Stomach smooth muscle (tissue), 2 donors: ENCODE data around the gene GNAO1.

Experiments used
- H3K27ac ChIP-seq: one replicate; pipeline ENCODE4 v1.7.0; 2013; ENCODE audit warnings: mild to moderate bottlenecking, low read length, inconsistent platforms
- H3K27me3 ChIP-seq, 2 donors: one replicate each; pipeline ENCODE4 v1.7.0; 2013; ENCODE audit warnings: low read length in 2 of 2; ENCODE audit not compliant: insufficient read depth in 2 of 2, control insufficient read depth in 1 of 2
- H3K36me3 ChIP-seq, 2 donors: one replicate each; pipeline ENCODE4 v1.7.0; 2013; ENCODE audit warnings: low read length in 2 of 2; ENCODE audit not compliant: control insufficient read depth in 2 of 2, insufficient read depth in 2 of 2
- H3K4me1 ChIP-seq: one replicate; pipeline ENCODE4 v1.7.0; 2013; ENCODE audit warnings: low read length; ENCODE audit not compliant: control insufficient read depth, insufficient read depth
- H3K4me3 ChIP-seq, 2 donors: one replicate each; pipeline ENCODE4 v1.7.0; 2013; ENCODE audit warnings: low read length in 2 of 2
- H3K9ac ChIP-seq, 2 donors: one replicate each; pipeline ENCODE4 v1.7.0; 2013; ENCODE audit warnings: low read length in 2 of 2, mild to moderate bottlenecking in 1 of 2
- H3K9me3 ChIP-seq, 2 donors: one replicate each; pipeline ENCODE4 v1.7.0; 2013; ENCODE audit warnings: low read length in 2 of 2; ENCODE audit not compliant: control insufficient read depth in 2 of 2
- donor health status: healthy.
- donor health status: Pancreatic carcinoma.

GNAO1 gene

GRCh38 chr16:56265184-56265583, 73.9 kb downstream of the GNAO1 start:
- H3K27me3 ChIP-seq = no peaks in the 10 kb centered on the region
- H3K4me3 ChIP-seq = no peak overlapping the region
- H3K9me3 ChIP-seq = no peaks in the 10 kb centered on the region
- H3K36me3 ChIP-seq = peaks cover 0 to 3% of the 10 kb centered on the region in 2 donors
- H3K27ac ChIP-seq = peak overlapping the region; percentile 99
- peaks cover 84% of the 10 kb centered on the region for H3K4me1 ChIP-seq
- H3K9ac ChIP-seq = no peak overlapping the region

GRCh38 chr16:56265746-56266145, 74.5 kb downstream of the GNAO1 start:
- no peaks in the 10 kb centered on the region for H3K27me3 ChIP-seq
- H3K27ac ChIP-seq = peak overlapping the region; percentile 99
- peaks cover 86% of the 10 kb centered on the region for H3K4me1 ChIP-seq
- no peaks in the 10 kb centered on the region for H3K9me3 ChIP-seq
- no peak overlapping the region for H3K9ac ChIP-seq
- no peak overlapping the region for H3K4me3 ChIP-seq
- peaks cover 0 to 3% of the 10 kb centered on the region in 2 donors for H3K36me3 ChIP-seq

DNA sequence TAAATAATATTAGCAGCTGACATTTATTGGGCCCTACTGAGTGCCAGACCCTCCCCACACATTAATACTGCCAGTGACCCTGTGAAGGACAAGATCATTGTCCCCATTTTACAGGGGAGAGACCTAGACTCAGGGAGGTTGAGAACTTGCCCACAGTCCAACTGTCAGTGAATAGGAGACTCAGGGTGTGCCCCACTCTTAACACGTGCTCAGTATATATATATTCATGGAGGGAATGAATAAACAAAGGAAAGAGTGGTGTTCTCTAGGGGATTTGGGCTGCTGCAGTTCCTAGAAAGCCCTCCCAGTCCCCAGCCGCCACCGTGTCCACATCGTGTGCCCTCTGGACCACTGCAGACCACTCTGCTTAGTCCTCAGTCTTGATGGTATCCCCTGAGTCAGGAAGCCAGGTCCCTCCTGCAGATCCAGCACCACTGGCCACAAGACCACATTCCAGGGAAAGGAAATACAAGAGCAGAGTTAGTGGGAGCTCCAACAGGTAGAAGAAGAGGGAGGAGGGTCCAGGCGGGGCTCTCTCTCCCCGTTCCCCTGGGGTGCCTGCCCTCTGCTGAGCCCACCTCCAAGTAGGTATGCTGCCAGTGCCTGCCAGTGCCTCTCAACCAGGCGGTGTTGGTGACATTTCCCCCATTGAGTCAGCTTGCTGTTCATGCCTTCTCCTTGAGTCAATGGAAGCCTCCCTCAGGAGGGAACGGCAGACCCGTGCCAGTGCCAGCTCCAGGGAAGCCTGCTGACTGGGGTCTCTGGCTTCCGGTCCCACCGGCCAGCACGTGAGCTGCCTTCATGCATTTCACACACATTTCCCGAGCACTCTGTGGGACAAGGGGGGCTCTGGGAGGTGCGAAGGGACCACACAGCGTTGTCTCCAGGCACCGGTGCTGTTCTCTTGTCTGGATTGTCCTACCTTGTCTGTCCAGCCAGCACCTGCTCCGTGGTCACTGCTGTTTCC, 75.6 kb downstream of the GNAO1 start:
- Histone ChIP-seq H3K4me3 (peak overlapping the region in 1 of 2 donors; percentile 78), H3K4me1 (peaks cover 80% of the 10 kb centered on the region), H3K27me3 (no peaks in the 10 kb centered on the region), H3K9ac (peak overlapping the region in 1 of 2 donors; percentile 42), H3K9me3 (no peaks in the 10 kb centered on the region), H3K27ac (peak overlapping the region; percentile 99), H3K36me3 (no peaks in the 10 kb centered on the region)

DNA sequence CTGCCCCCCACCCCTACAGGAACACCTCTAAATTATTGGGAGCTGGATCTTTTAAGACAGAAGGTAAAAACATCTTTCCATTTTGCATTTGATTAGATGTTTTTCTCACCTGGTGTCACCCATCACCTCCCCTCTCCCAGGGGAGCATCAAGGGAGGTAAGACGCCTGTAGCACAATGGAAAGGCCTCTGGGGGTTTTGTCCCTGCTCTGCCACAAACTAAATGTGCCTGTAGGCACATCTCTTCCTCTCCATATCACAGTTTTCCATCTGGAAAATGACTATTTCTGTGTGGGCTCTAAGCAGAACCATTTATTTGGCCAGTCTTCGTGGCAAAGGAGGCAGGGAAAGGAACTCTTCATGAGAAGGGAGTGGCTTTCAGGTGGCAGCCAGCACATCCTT, 76.6 kb downstream of the GNAO1 start:
- Histone ChIP-seq H3K27ac (peak overlapping the region; percentile 99), H3K9me3 (no peaks in the 10 kb centered on the region), H3K4me1 (peaks cover 71% of the 10 kb centered on the region), H3K4me3 (peak overlapping the region; percentile 58 to 78), H3K27me3 (no peaks in the 10 kb centered on the region), H3K36me3 (no peaks in the 10 kb centered on the region), H3K9ac (peak overlapping the region; percentile 77 to 95)

DNA sequence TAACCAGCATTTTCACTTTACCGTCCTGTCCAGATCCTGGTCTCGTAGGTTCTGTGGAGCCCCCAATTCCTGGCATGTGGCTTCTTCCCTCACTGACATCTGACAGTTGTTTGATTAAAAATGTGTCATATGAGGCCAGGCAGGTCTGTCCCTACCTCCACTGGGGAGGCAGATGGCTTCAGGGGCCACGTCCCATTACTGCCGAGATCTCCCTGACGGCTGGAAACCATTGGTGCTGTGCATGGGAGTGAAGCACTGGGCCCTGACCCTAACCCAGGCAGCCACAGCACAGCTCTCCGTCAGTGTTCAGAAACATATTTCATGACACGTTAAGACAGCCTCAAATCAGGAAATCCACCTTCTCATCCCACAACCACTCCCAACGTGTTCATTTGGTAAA, 77.5 kb downstream of the GNAO1 start:
- Histone ChIP-seq H3K9me3 (peaks cover 0 to 1% of the 10 kb centered on the region in 2 donors), H3K9ac (peak overlapping the region; percentile 77 to 95), H3K4me3 (peak overlapping the region; percentile 58 to 78), H3K27me3 (no peaks in the 10 kb centered on the region), H3K4me1 (peaks cover 62% of the 10 kb centered on the region), H3K27ac (peak overlapping the region; percentile 99), H3K36me3 (peaks cover 0 to under 1% of the 10 kb centered on the region in 2 donors)

DNA sequence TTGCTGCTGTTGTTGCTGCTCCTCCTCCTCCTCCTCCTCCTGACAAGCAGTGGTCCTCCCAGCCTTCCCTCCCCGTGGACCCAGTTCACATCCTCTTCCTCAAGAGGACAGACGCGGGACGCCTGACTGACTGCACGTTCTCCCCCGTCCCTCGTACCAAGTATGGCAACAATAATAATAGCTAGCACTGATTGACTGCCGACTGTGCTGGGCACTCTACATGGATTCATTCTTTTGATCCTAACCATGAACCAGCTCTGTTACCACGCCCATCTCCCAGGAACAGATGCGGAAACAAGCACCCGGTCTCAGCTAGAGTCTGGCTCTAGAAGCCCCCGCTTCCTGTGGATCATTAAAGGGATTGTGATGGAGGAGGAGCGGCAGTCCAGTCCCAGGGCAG, 78.0 kb downstream of the GNAO1 start:
- Histone ChIP-seq H3K9me3 (peaks cover 0 to 3% of the 10 kb centered on the region in 2 donors), H3K27ac (peak overlapping the region; percentile 99), H3K9ac (peak overlapping the region; percentile 77 to 95)

GRCh38 chr16:56269811-56270684, 78.8 kb downstream of the GNAO1 start:
- Histone ChIP-seq H3K4me3 (peak overlapping the region in 1 of 2 donors; percentile 78), H3K9me3 (peaks cover 0 to 3% of the 10 kb centered on the region in 2 donors), H3K27me3 (no peaks in the 10 kb centered on the region), H3K9ac (peak overlapping the region; percentile 77 to 95), H3K4me1 (peaks cover 54% of the 10 kb centered on the region), H3K27ac (peak overlapping the region; percentile 99), H3K36me3 (peaks cover 0 to 2% of the 10 kb centered on the region in 2 donors)

More for the DNA sequence above, 78.0 kb downstream of the GNAO1 start:
- Histone ChIP-seq H3K27me3 (no peaks in the 10 kb centered on the region), H3K4me1 (peaks cover 57% of the 10 kb centered on the region), H3K36me3 (peaks cover 0 to 2% of the 10 kb centered on the region in 2 donors), H3K4me3 (peak overlapping the region; percentile 58 to 78)

- Histone ChIP-seq H3K9ac (no peak overlapping the region), H3K36me3 (peaks cover 0 to 2% of the 10 kb centered on the region in 2 donors), H3K27ac (peak overlapping the region; percentile 99), H3K4me3 (no peak overlapping the region), H3K4me1 (peaks cover 48% of the 10 kb centered on the region), H3K9me3 (peaks cover 0 to 3% of the 10 kb centered on the region in 2 donors), H3K27me3 (no peaks in the 10 kb centered on the region)
Observed at GRCh38 chr16:56270828-56271227, 79.5 kb downstream of the GNAO1 start.

GRCh38 chr16:56272583-56272894, 81.2 kb downstream of the GNAO1 start:
- Histone ChIP-seq H3K4me3 (no peak overlapping the region), H3K9me3 (peaks cover 0 to 3% of the 10 kb centered on the region in 2 donors), H3K36me3 (peaks cover 0 to 2% of the 10 kb centered on the region in 2 donors), H3K27me3 (no peaks in the 10 kb centered on the region), H3K9ac (no peak overlapping the region), H3K4me1 (peaks cover 48% of the 10 kb centered on the region), H3K27ac (no peak overlapping the region)

GRCh38 chr16:56273615-56274014, 82.3 kb downstream of the GNAO1 start:
- Histone ChIP-seq H3K4me1 (peaks cover 51% of the 10 kb centered on the region), H3K9ac (no peak overlapping the region), H3K27ac (no peak overlapping the region), H3K4me3 (no peak overlapping the region), H3K27me3 (no peaks in the 10 kb centered on the region), H3K9me3 (peaks cover 0 to 3% of the 10 kb centered on the region in 2 donors), H3K36me3 (peaks cover 0 to 2% of the 10 kb centered on the region in 2 donors)
